GM12878 (cell line): ENCODE results near the gene TEC. TPM values are rescaled to one million over a fixed set of nuclear protein-coding genes. Genes with fewer than 3 reads are reported as not detected.

Source experiments
- ATAC-seq: fragments of 200-7000 bp; cut with Tn5 transposase; 3 replicates; pipeline ENCODE4 v1.9.1; 2020; ENCODE audit warnings: mild to moderate bottlenecking, moderate library complexity
- BruUV-seq: library from RNA; stranded (reverse); fragments of 400-500 nt; replicated peaks from 2 replicates; lab custom pipeline; 2021; lab: Mats Ljungman, UMichigan
- CTCF ChIA-PET: fragments of 300-600 bp; sonication (Branson Sonifier 250); formaldehyde crosslinking; extraction: SDS; loops from one replicate; lab custom pipeline; 2021; ENCODE audit warnings: inconsistent platforms; lab: Yijun Ruan, JAX
- POLR2A ChIA-PET: fragments of 350-600 bp; formaldehyde crosslinking; extraction: SDS; loops from one replicate; lab custom pipeline; 2021; ENCODE audit warnings: inconsistent platforms; lab: Charles Lee
- RAD21 ChIA-PET: fragments of 300-600 bp; sonication (Branson Sonifier 250); formaldehyde crosslinking; loops from one replicate; lab custom pipeline; 2023; ENCODE audit warnings: antibody characterized with exemption; ENCODE audit not compliant: unreplicated experiment; lab: Charles Lee
- SMC1A ChIA-PET: fragments of 300-600 bp; sonication (Branson Sonifier 250); formaldehyde crosslinking; loops from one replicate; lab custom pipeline; 2023; ENCODE audit not compliant: unreplicated experiment, uncharacterized antibody; lab: Charles Lee
- DNase-seq: peaks from one replicate; pipeline ENCODE4 v3.0.0-alpha.2; 2011; ENCODE audit warnings: low read depth, low spot score
- FAIRE-seq: peaks from 3 replicates; lab custom pipeline; 2011; peaks lifted over from hg19 to GRCh38; lab: Jason Lieb, UNC
- H2AFZ ChIP-seq: 2 replicates; pipeline ENCODE4 v1.6.0; 2011; ENCODE audit warnings: low read depth, low read length, control low read depth; ENCODE audit not compliant: control insufficient read depth
- H3K27ac ChIP-seq: 2 replicates; pipeline ENCODE4 v1.5.1; 2011; ENCODE audit warnings: control low read depth; ENCODE audit not compliant: control insufficient read depth, insufficient read depth
- H3K27me3 ChIP-seq, 2 experiments: replicated peaks in 1 of 2; 2 replicates each; pipeline versions ENCODE4 v1.6.0 to v1.6.1; 2011; ENCODE audit warnings: low read length in 1 of 2; ENCODE audit not compliant: control insufficient read depth in 2 of 2, insufficient read depth in 2 of 2
- H3K36me3 ChIP-seq, 2 experiments: 2 replicates each; pipeline ENCODE4 v1.5.1; 2011; ENCODE audit warnings: low read length in 1 of 2; ENCODE audit not compliant: control insufficient read depth in 2 of 2, insufficient read depth in 2 of 2
- H3K4me1 ChIP-seq: 2 replicates; pipeline ENCODE4 v1.6.1; 2011; ENCODE audit warnings: mild to moderate bottlenecking, low read length, moderate library complexity, mixed read lengths; ENCODE audit not compliant: control insufficient read depth, insufficient read depth
- H3K4me2 ChIP-seq: 2 replicates; pipeline ENCODE4 v1.6.0; 2011; ENCODE audit warnings: control low read depth; ENCODE audit not compliant: control insufficient read depth, insufficient read depth
- H3K4me3 ChIP-seq: fragments of 200-600 bp; sonication (generic); 2 replicates; pipeline ENCODE4 v1.5.1; 2016
- H3K79me2 ChIP-seq: 2 replicates; pipeline ENCODE4 v1.6.0; 2011; ENCODE audit warnings: low read length; ENCODE audit not compliant: control insufficient read depth, insufficient read depth
- H3K9ac ChIP-seq: 2 replicates; pipeline ENCODE4 v1.8.0; 2011; ENCODE audit warnings: low read length, control low read depth, mixed read lengths; ENCODE audit not compliant: control insufficient read depth, insufficient read depth
- H3K9me3 ChIP-seq: replicated peaks from 3 replicates; pipeline ENCODE4 v1.5.1; 2011; ENCODE audit warnings: mild to moderate bottlenecking, low read length; ENCODE audit not compliant: control insufficient read depth, insufficient read depth
- H4K20me1 ChIP-seq: 2 replicates; pipeline ENCODE4 v1.6.0; 2011; ENCODE audit not compliant: control insufficient read depth, insufficient read depth
- BMI1 ChIP-seq: fragments of 450-650 bp; IDR thresholded peaks from 2 replicates; pipeline ENCODE4 v1.6.1; 2016; ENCODE audit warnings: mild to moderate bottlenecking, moderate library complexity, borderline replicate concordance
- MEF2A ChIP-seq: IDR thresholded peaks from 2 replicates; pipeline ENCODE4 v1.6.1; 2011; ENCODE audit warnings: low read depth, mild to moderate bottlenecking, low read length, moderate library complexity; ENCODE audit not compliant: insufficient read depth
- MTA2 ChIP-seq: fragments of 450-650 bp; IDR thresholded peaks from 2 replicates; pipeline ENCODE4 v1.6.1; 2016; ENCODE audit warnings: low read depth, mild to moderate bottlenecking, moderate library complexity
- RUNX3 ChIP-seq: IDR thresholded peaks from 2 replicates; pipeline ENCODE4 v1.6.1; 2012; ENCODE audit warnings: low read length, inconsistent platforms
- YY1 ChIP-seq: IDR thresholded peaks from 2 replicates; pipeline ENCODE4 v1.6.1; 2011; ENCODE audit warnings: low read depth, mild to moderate bottlenecking, low read length
- ZNF24 ChIP-seq: fragments of 450-650 bp; IDR thresholded peaks from 2 replicates; pipeline ENCODE4 v1.6.1; 2017; ENCODE audit warnings: antibody characterized with exemption, mild to moderate bottlenecking
- WGBS: methylation state at CpG from one replicate; pipeline ENCODE4 v1.1.6; 2016; ENCODE audit warnings: low lambda C conversion rate; ENCODE audit not compliant: insufficient replicate concordance, insufficient coverage; ENCODE audit errors: missing lambda C conversion rate; 5-methylcytosine and 5-hydroxymethylcytosine counted together
- in situ Hi-C: fragments of 300-500 bp; cut with MboI; formaldehyde crosslinking; loops from 9 replicates; pipeline ENCODE4 v1.14.3; 2018; ENCODE audit warnings: mixed read lengths
- intact Hi-C: fragments of 100-400 bp; cut with micrococcal nuclease; formaldehyde crosslinking; loops from one replicate; pipeline ENCODE4 v1.14.2; 2022; ENCODE audit not compliant: unreplicated experiment
- polyA plus RNA-seq, 11 experiments: library from polyadenylated mRNA; depleted of rRNA in 4 of 11; unstranded in 6 of 11; stranded (reverse) in 5 of 11; fragments of >200 nt; fragmentation: Nextera tagmentation in 4 of 11; fragmentation: Illumina TruSeq in 1 of 11; extraction: Ambion mirVana in 4 of 11; extraction: Trizol in 1 of 11; gene quantifications; 1 replicate in 1 of 11; 2 replicates in 10 of 11; pipeline versions ENCODE4 v1.2.1 to v1.2.3, GENCODE V29; 2011 to 2016; ENCODE audit warnings: inconsistent platforms in 2 of 11, missing spikeins in 2 of 11, low read depth in 1 of 11
- total RNA-seq, 4 experiments: library from RNA; depleted of rRNA in 3 of 4; stranded (reverse); fragments of >200 nt in 3 of 4; fragmentation: Illumina TruSeq in 1 of 4; extraction: Trizol in 1 of 4; gene quantifications; 2 replicates each; pipeline versions ENCODE4 v1.2.1 to v1.2.3, GENCODE V29; 2013 to 2021
- TF ChIP-seq, protein P1 (sequence below): IDR thresholded peaks from 2 replicates; pipeline ENCODE4 v1.6.1; 2012; ENCODE audit warnings: low read length, inconsistent platforms

The TEC gene
- total and polyA plus RNA-seq, 10 of the 15 experiments (the other 5 are each of a cell fraction or from before 2014, with no cell fraction given) = 7.4 to 27.2 (median 17.1) TPM

DNA sequence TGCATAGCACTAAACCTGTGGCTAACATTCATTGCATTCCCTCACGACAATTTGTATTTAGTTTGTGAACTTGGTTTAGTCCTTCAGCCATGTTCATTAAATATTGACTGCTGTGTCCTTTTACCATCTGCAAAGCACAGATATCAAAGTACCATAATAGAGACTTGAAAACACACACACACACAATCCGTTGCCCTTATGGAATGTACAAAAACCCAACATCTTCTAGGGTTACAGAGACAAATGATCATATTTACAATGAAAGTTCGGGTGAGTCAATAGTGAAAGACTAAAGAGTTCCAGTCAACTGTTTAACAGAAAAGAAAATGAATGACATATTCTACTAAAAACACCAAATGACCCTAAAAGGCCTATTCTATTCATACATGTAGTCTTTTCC lies 84.8 kb downstream of the TEC start:
- ChIA-PET CTCF (interaction anchor here (0.8 kb wide), 1 partner anchor 57 kb away, joined by 3 read pairs; no protein-coding TSS in a partner anchor), SMC1A (interaction anchor here (0.8 kb wide), 1 partner anchor 11 kb away, joined by 3 read pairs; no protein-coding TSS in a partner anchor), RAD21 (interaction anchor here (1.0 kb wide), 1 partner anchor 10 kb away, joined by 3 read pairs; no protein-coding TSS in a partner anchor), POLR2A (no interaction called here)
- DNase-seq = no peak
- no TSS peak for BruUV-seq
- peaks cover 0 to 20% of the 10 kb centered on the region in 2 experiments; a peak in 2 of 4 replicates for H3K36me3 ChIP-seq
- TF ChIP-seq MEF2A = no peak
- TF ChIP-seq MTA2 = no peak
- no peak for TF ChIP-seq BMI1
- no peak for TF ChIP-seq YY1
- no peaks in the 10 kb centered on the region for H3K27me3 ChIP-seq
- peaks cover 29% of the 10 kb centered on the region for H3K4me1 ChIP-seq
- no peaks in the 10 kb centered on the region for H4K20me1 ChIP-seq
- no peak overlapping the region for H3K4me2 ChIP-seq
- no peak overlapping the region for H3K4me3 ChIP-seq
- intact Hi-C loops = no loop called here
- no peak overlapping the region for H3K27ac ChIP-seq
- peaks cover 73% of the 10 kb centered on the region for H3K79me2 ChIP-seq
- no peaks in the 10 kb centered on the region; the same call in 1 of the 3 replicates for H3K9me3 ChIP-seq
- 98% methylated on average over 3 of the region's 3 CpGs for WGBS
- in situ Hi-C loops = no loop called here
- no peak overlapping the region for H2AFZ ChIP-seq
- no peak for FAIRE-seq
- no peak overlapping the region for H3K9ac ChIP-seq
- ATAC-seq = peak; percentile 13; the same call in 2 of the 3 replicates

DNA sequence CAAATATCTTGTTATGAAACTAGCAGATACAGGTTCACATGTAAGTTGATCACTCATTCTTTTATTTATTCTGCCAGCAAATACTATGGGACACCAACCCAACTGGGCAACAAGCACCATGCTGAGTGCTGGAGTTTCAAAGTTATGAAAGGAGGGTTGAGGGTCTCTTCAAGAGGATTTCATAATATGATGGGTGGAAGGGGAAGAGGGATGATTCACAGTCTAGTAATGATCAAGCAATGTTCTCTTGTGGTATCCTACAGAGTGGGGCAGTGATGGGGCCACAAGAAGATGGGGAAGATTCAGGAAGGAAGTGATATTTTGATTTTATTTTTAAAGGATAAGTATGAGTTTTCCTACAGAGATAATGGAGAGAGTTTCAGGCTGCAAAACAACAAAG lies 89.4 kb downstream of the TEC start:
- H2AFZ ChIP-seq = no peak overlapping the region
- in situ Hi-C loops = no loop called here
- peaks cover 10% of the 10 kb centered on the region for H3K9me3 ChIP-seq
- TF ChIP-seq, protein P1, sequence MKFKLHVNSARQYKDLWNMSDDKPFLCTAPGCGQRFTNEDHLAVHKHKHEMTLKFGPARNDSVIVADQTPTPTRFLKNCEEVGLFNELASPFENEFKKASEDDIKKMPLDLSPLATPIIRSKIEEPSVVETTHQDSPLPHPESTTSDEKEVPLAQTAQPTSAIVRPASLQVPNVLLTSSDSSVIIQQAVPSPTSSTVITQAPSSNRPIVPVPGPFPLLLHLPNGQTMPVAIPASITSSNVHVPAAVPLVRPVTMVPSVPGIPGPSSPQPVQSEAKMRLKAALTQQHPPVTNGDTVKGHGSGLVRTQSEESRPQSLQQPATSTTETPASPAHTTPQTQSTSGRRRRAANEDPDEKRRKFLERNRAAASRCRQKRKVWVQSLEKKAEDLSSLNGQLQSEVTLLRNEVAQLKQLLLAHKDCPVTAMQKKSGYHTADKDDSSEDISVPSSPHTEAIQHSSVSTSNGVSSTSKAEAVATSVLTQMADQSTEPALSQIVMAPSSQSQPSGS = no peak
- peak; percentile 38 for TF ChIP-seq RUNX3
- TF ChIP-seq ZNF24 = no peak
- FAIRE-seq = no peak
- no peak for DNase-seq
- POLR2A ChIA-PET = no interaction called here
- H3K79me2 ChIP-seq = peaks cover 75% of the 10 kb centered on the region
- CTCF ChIA-PET = no interaction called here
- H3K36me3 ChIP-seq = peaks cover 1 to 11% of the 10 kb centered on the region in 2 experiments; a peak in 3 of 4 replicates
- H3K9ac ChIP-seq = no peak overlapping the region
- no peaks in the 10 kb centered on the region for H3K27me3 ChIP-seq
- H3K4me3 ChIP-seq = no peak overlapping the region
- H3K4me1 ChIP-seq = peaks cover 24% of the 10 kb centered on the region
- H4K20me1 ChIP-seq = no peaks in the 10 kb centered on the region
- ATAC-seq = no peak
- H3K27ac ChIP-seq = no peak overlapping the region
- SMC1A ChIA-PET = interaction anchor here (0.6 to 2.0 kb wide), 2 partner anchors 12 to 13 kb away, joined by 3 to 6 read pairs; no protein-coding TSS in a partner anchor
- RAD21 ChIA-PET = no interaction called here
- no peak overlapping the region for H3K4me2 ChIP-seq
- intact Hi-C loops = no loop called here
- no TSS peak for BruUV-seq
